Activated CD4-positive, alpha-beta T cell treated with anti-CD3 and anti-CD28 coated beads, Interleukin-2, amount 10 ng/mL, durations not matched to agents 24 days and 14 days (primary cell): ENCODE data around the gene ZNF740. TPM values are rescaled to one million over a fixed set of nuclear protein-coding genes. Genes with fewer than 3 reads are reported as not detected.

Experiments
- DNase-seq: peaks from one replicate; pipeline ENCODE4 v3.0.0; 2022
- H3K27ac Mint-ChIP-seq: one replicate; pipeline ENCODE4 v1.8.0; 2022; ENCODE audit warnings: mild to moderate bottlenecking, mixed read lengths
- H3K27me3 Mint-ChIP-seq: one replicate; pipeline ENCODE4 v1.8.0; 2022; ENCODE audit warnings: mixed read lengths
- H3K36me3 Mint-ChIP-seq: one replicate; pipeline ENCODE4 v1.8.0; 2022; ENCODE audit warnings: low read depth, mild to moderate bottlenecking, mixed read lengths
- H3K4me1 Mint-ChIP-seq: one replicate; pipeline ENCODE4 v1.8.0; 2021; ENCODE audit warnings: mixed read lengths
- H3K4me3 Mint-ChIP-seq: one replicate; pipeline ENCODE4 v1.8.0; 2022; ENCODE audit warnings: mild to moderate bottlenecking, moderate library complexity, mixed read lengths
- H3K9me3 Mint-ChIP-seq: one replicate; pipeline ENCODE4 v1.8.0; 2021; ENCODE audit warnings: mixed read lengths
- intact Hi-C: fragments of 100-400 bp; cut with micrococcal nuclease; formaldehyde crosslinking; loops from one replicate; pipeline ENCODE4 v1.15.1; 2023
- total RNA-seq: library from RNA; stranded (reverse); gene quantifications from 2 replicates; pipeline ENCODE4 v1.2.3, GENCODE V29; 2022

Gene ZNF740
- total RNA-seq, 1 donor from 2014 or later = 50.5 TPM

DNA sequence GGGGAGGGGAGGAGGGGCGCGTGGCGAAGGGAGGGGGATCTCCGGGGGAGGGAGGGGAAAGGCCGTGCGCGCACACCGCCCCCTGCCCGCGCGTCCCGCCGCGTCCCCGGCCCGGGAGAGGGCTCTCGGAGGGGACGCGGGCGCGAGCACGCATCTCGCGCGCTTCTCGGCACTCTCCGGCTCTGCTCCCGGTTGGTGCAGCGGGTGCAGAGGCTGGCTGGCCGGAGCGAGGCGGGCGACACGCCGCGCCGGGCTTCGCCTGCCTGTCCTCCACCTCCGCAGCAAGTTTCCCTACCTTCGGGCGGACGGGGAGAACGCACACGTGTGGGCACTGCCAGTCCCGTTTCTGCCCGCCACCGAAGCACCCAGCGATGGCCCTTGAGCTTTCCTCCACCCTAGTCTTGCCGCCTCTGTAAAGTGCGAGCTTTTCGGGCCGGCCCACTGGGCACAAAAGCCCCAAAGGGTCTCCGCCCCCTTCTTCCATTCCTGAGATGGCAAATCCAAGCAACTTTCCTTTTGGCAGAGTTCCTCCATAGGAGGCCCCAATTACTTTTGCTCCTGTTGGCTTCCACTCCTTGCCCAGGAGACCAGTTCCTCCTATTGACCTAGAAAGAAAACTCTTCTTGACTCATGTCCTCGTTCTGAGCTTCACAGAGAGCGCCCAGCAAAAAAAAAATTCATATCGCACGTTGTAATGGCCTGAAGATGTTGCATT, 566 bp downstream of the ZNF740 start:
- intact Hi-C loops = loop anchor here (1.0 to 2.0 kb wide), 8 partner anchors 18 to 320 kb away; partner anchors contain the start of genes AAAS, ESPL1, MYG1 and TARBP2
- H3K36me3 Mint-ChIP-seq = peaks cover 36% of the 10 kb centered on the region

DNA sequence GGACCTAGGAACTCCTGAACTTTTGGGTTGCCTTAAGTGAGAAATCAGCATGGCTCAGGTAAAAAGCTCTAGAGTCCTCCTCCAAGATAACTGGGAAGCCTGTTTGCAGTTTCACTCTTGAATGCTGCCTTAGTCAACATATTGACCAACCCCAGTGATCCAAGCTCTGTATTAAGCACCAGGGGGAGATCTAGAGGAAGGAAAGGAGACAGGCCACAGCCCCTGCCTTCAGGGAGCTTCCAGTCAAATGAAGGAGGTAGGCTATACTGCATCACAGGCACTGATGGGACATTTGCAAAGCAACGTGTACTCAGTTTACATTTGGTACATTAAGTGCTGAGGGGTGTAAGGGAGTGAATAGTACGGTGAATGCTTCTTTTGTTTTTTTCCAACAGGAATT, 1.4 kb downstream of the ZNF740 start:
- Mint-ChIP-seq H3K4me3 (peak overlapping the region; percentile 96), H3K36me3 (peaks cover 44% of the 10 kb centered on the region), H3K27me3 (no peaks in the 10 kb centered on the region), H3K9me3 (no peaks in the 10 kb centered on the region), H3K27ac (peak overlapping the region; percentile 91), H3K4me1 (peaks cover 50% of the 10 kb centered on the region)
- intact Hi-C loops = loop anchor here (1.0 to 2.0 kb wide), 3 partner anchors 17 to 86 kb away; partner anchors contain the start of gene ESPL1
- no peak for DNase-seq

More for the DNA sequence above, 566 bp downstream of the ZNF740 start:
- H3K9me3 Mint-ChIP-seq = no peaks in the 10 kb centered on the region
- peaks cover 50% of the 10 kb centered on the region for H3K4me1 Mint-ChIP-seq
- H3K27ac Mint-ChIP-seq = peak overlapping the region; percentile 95
- H3K4me3 Mint-ChIP-seq = peak overlapping the region; percentile 96
- DNase-seq = peak; percentile 93
- no peaks in the 10 kb centered on the region for H3K27me3 Mint-ChIP-seq

DNA sequence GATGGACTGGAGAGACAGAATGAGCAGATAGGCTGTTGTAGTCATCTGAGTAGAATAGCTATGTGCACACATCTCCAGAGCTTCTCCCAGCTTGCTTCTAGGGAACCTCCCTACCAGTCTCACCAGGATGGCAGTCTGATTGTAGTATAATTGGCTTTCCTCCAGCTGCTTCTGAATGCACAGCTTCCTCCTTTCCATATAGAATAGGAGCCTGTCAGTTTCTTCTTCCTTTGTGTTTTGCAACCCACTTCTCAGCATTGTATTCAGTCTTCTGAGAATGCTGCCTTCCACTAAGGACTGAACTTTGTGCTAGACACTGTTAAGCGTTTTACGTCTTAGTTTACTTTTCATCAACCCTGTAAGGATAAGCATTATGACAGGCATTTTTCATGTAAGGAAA, 2.4 kb downstream of the ZNF740 start:
- H3K4me1 Mint-ChIP-seq = peaks cover 50% of the 10 kb centered on the region
- DNase-seq = no peak
- H3K27me3 Mint-ChIP-seq = no peaks in the 10 kb centered on the region
- H3K9me3 Mint-ChIP-seq = no peaks in the 10 kb centered on the region
- intact Hi-C loops = no loop called here
- peaks cover 53% of the 10 kb centered on the region for H3K36me3 Mint-ChIP-seq
- peak overlapping the region; percentile 96 for H3K4me3 Mint-ChIP-seq
- H3K27ac Mint-ChIP-seq = peak overlapping the region; percentile 0

DNA sequence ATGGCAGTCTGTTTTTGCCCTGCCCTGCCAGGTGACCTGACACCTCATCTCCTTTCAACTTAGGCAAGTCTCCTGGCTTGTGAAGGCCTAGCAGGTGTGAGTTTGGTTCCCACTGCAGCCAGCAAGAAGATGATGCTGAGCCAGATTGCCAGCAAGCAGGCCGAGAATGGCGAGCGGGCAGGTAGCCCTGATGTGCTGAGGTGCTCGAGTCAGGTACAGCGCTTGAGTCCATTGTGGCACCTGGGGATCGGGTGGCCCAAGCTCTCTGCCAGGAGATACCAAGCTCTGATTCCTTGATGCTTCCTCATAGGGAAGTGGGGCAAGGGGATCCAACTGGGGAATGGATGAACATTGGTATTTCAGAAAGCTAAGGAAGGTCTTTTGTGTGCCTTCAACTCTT, 4.3 kb downstream of the ZNF740 start:
- H3K27ac Mint-ChIP-seq = no peak overlapping the region
- H3K9me3 Mint-ChIP-seq = no peaks in the 10 kb centered on the region
- H3K27me3 Mint-ChIP-seq = no peaks in the 10 kb centered on the region
- peaks cover 42% of the 10 kb centered on the region for H3K4me1 Mint-ChIP-seq
- peaks cover 64% of the 10 kb centered on the region for H3K36me3 Mint-ChIP-seq
- no peak overlapping the region for H3K4me3 Mint-ChIP-seq
- DNase-seq = peak; percentile 58
- intact Hi-C loops = no loop called here

DNA sequence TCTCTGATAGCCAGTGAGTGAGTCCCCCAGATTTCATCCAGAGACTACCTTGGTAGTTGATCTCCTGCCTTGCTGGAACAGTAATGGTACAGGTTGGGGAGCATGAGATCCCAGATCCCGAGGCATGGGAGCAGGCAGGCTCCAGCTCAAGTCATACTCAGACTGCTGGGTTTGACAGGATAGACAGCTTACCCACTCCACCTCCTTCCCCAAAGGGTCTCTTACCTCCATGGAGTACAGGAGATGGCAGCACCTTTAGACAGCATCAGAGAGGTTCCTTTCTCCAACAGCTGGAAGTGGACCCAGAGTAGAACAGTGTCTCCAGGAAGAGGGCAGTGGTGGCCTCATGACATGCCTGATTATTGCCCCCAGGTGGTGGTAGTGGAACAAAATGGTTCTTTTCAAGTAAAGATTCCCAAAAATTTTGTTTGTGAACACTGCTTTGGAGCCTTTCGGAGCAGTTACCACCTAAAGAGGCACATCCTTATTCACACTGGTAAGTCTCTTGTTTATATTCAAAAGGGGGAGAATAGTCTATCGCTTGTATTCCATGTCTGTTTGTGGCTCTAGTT, 5.1 kb downstream of the ZNF740 start:
- H3K9me3 Mint-ChIP-seq = no peaks in the 10 kb centered on the region
- peaks cover 44% of the 10 kb centered on the region for H3K4me1 Mint-ChIP-seq
- intact Hi-C loops = no loop called here
- peak; percentile 56 for DNase-seq
- H3K4me3 Mint-ChIP-seq = no peak overlapping the region
- H3K27ac Mint-ChIP-seq = no peak overlapping the region
- H3K36me3 Mint-ChIP-seq = peaks cover 68% of the 10 kb centered on the region
- no peaks in the 10 kb centered on the region for H3K27me3 Mint-ChIP-seq

DNA sequence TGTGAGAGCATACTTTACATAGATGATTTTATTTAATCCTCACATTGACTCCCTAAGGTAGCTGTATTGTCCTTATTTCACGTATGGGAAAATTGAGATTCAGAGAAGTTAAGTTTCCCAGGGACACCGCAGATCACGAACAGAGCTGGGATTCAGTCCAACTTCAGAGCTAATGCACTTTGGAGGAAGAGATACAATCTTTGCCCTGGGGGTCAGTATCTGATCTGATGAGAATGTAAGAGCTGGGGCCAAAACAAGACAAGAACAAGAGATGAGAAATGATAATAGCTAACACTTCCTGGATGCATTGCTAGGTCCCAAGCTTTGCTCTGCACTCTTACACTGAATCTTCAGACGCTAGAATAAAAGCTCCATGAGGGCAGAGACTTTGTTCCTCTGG, 6.2 kb downstream of the ZNF740 start:
- Mint-ChIP-seq H3K36me3 (peaks cover 70% of the 10 kb centered on the region), H3K4me1 (peaks cover 39% of the 10 kb centered on the region), H3K9me3 (no peaks in the 10 kb centered on the region), H3K4me3 (no peak overlapping the region), H3K27me3 (no peaks in the 10 kb centered on the region), H3K27ac (no peak overlapping the region)
- intact Hi-C loops = no loop called here
- no peak for DNase-seq

DNA sequence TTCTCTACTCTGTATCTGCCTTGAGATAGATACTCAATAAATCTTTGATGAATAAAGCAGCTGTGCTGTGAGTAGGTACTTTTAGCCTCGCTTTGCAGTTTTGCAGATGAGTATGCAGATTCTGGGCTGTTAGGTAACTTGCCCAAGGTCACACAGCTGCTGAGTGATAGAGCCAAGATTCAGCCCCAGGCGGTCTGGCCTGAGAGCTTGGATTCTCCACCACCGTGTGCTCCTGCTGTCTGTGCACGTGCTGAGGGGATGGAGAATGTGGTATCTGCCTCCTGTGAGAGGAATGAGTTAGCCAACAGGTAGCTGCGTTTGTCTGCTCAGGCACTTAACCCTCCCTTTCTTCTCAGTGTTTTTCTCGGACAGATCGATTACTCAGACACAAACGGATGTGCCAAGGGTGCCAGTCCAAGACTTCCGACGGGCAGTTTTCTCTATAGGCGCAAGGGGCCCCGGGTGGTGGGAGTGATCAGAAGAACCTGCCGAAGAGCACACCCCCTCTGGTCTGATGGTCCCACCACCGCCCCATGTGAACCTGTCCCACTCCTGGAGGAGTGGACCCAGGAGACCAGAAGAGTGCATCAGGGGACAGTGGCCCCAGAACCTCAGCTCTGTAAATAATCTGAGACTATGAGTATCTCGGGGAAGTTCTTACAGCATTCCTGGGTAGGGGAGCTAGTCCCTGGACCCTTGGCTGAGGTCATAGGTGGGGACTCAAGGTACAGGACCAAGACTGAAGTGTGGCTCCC, 6.8 kb downstream of the ZNF740 start:
- Mint-ChIP-seq H3K27me3 (no peaks in the 10 kb centered on the region), H3K9me3 (no peaks in the 10 kb centered on the region), H3K36me3 (peaks cover 70% of the 10 kb centered on the region), H3K4me3 (no peak overlapping the region), H3K4me1 (peaks cover 37% of the 10 kb centered on the region), H3K27ac (peak overlapping the region; percentile 48)
- no peak for DNase-seq
- intact Hi-C loops = no loop called here

DNA sequence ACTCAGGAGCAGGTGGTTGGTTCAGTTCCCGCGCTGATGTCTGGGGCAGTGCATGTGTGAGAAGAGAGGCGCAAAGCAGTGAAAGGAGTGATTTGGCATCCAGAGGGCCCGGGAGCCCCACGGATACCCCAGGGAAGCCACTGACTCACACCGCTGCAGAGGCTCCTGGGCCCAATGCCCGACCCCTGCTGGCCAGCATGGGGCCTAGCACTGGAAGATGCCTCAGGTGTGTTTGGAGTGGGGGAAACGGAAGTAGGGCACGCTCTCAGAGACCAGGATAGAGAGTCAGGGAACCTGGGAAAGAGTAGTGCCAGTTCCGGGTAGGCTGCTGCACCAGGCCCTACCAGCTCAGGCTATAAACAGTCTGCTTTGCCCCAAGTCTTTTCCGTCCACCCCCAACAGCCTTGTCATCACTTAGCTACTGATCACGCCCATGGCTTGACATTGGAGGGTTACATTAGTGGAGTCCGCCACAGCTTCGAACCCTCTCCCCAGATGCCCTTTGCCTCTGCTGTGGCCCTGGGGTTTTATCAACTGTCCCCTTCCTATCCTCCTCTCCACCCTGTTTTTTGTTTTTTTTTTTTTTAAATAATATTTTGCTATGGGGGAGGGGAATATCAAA, 9.7 kb downstream of the ZNF740 start:
- Mint-ChIP-seq H3K4me3 (no peak overlapping the region), H3K36me3 (peaks cover 80% of the 10 kb centered on the region), H3K4me1 (peaks cover 22% of the 10 kb centered on the region), H3K9me3 (no peaks in the 10 kb centered on the region), H3K27ac (no peak overlapping the region), H3K27me3 (no peaks in the 10 kb centered on the region)
- intact Hi-C loops = loop anchor here (1.0 kb wide), 1 partner anchor 31 kb away; no protein-coding TSS in a partner anchor
- peak; percentile 79 for DNase-seq

DNA sequence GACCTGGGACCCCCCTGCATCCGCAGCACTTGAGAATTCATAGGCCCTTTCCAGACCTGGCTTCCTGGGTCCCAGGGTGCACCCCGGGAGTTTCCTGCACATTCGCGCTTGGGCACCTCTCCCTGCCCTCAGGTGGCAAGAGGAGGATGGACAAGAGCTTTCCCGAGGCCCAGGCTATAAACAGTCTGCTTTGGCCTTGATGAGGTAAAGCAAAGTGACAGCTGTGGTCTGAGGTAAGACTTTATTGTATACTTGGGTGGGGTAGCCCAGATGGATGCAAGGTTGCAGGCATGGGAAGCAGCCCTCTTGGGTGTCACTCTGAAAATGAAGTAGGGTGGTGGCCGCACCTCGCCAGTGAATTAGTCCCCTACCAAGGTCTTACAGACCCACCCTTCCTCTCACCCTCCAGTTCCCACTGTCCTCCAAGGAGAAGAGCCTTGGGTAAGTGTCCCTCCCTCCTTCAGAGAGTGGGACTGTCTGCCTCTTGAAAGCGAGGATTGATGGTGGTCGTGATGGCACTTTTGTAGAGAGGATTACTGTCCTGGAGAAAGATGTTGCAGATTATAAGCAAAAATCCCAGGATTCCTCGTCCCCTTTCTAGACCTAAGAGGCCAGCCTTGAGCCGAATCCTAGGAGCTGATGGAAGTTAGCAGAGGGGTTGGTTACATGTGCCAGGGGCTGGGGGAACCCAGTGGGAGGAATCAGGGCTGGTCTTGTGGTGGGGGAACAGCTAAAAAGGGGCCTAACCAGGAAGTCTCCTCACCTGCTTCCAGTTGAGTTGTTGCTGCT, 10.8 kb downstream of the ZNF740 start:
- no peak for DNase-seq
- Mint-ChIP-seq H3K27me3 (no peaks in the 10 kb centered on the region), H3K4me3 (no peak overlapping the region), H3K36me3 (peaks cover 82% of the 10 kb centered on the region), H3K27ac (peak overlapping the region; percentile 70), H3K9me3 (no peaks in the 10 kb centered on the region), H3K4me1 (peaks cover 25% of the 10 kb centered on the region)
- intact Hi-C loops = no loop called here

DNA sequence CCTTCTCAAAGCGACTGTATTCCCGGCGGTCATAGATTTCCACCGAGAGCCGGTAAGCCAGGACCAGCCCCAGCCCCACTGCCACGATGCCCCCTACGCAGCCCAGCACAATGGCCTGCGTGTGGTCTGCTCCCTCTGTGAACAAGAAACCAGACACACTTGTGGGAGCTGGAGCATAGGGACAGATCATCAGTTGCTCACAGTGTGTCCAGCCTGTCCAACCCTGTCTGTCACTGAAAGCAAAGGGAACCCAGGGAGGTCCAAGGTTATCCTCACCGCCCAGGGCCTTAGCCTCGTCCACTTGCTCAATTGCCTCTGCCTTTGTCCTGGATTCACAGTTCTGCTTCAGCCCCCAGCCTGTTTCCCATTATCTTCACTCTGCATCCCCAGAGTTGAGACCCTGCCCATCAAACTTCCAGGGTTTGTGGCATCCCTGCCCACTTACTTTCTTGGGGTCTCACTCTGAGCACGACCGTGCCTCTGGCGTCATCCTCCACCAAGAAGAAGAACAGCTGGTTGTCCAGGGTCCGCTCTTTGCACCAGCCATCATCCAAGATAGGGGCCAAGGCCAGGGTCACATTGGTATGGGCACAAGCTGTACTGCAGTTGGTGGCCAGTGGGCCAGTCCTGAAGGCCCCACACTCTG, 11.5 kb downstream of the ZNF740 start:
- H3K27ac Mint-ChIP-seq = peak overlapping the region; percentile 60
- no peaks in the 10 kb centered on the region for H3K9me3 Mint-ChIP-seq
- peaks cover 82% of the 10 kb centered on the region for H3K36me3 Mint-ChIP-seq
- peaks cover 25% of the 10 kb centered on the region for H3K4me1 Mint-ChIP-seq
- no peak overlapping the region for H3K4me3 Mint-ChIP-seq
- DNase-seq = no peak
- no peaks in the 10 kb centered on the region for H3K27me3 Mint-ChIP-seq
- intact Hi-C loops = no loop called here

DNA sequence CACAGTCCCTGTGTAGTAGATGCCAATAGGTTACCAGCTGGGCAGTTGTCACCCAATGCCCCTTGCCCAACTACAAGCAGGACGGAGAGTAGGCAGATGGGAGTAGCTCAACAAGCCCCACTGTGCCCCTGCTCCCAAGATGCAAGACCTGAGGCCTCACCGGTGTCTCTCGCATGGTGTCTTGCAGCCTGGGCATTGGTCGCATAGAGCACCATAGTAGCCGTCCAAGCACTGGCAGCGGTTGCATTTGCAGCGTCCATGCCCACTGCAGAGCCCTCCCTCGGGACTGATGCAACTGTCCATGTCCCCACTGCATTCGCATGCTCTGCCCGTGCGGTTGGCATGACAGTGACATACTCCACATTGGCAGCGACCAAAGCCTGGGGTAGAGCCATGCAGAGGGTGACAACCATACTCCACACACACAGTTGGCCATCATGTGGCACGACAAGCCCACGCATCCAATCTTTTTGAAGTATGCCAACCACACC, 12.1 kb downstream of the ZNF740 start:
- peaks cover 80% of the 10 kb centered on the region for H3K36me3 Mint-ChIP-seq
- no peaks in the 10 kb centered on the region for H3K27me3 Mint-ChIP-seq
- H3K4me1 Mint-ChIP-seq = peaks cover 25% of the 10 kb centered on the region
- no peak overlapping the region for H3K27ac Mint-ChIP-seq
- DNase-seq = no peak
- H3K9me3 Mint-ChIP-seq = no peaks in the 10 kb centered on the region
- intact Hi-C loops = no loop called here
- H3K4me3 Mint-ChIP-seq = no peak overlapping the region

DNA sequence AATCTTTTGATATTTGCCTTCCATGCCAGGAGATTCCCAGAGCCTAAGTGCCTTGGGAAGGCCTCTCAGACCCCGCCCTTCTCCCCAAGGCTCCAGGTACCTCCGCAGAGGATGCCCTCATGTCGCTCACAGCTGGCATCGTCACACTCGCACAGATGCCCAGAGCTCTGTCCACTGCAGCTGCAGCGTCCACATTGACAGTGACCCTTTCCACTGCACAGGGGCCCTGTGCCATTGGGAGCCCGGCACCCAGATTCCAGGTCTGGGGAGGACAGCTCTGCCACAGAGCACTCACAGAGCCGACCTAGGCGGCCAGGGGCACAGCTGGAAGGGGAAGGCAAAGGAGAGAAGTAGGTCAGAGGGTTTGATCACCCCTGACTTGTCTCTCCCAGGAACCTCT, 12.5 kb downstream of the ZNF740 start:
- no peaks in the 10 kb centered on the region for H3K27me3 Mint-ChIP-seq
- no peak overlapping the region for H3K4me3 Mint-ChIP-seq
- H3K36me3 Mint-ChIP-seq = peaks cover 78% of the 10 kb centered on the region
- no peaks in the 10 kb centered on the region for H3K9me3 Mint-ChIP-seq
- DNase-seq = no peak
- peak overlapping the region; percentile 44 for H3K27ac Mint-ChIP-seq
- peaks cover 28% of the 10 kb centered on the region for H3K4me1 Mint-ChIP-seq
- intact Hi-C loops = no loop called here
